Measurements from ENCODE around the gene LMF1. TPM values are rescaled to one million over a fixed set of nuclear protein-coding genes. Genes with fewer than 3 reads are reported as not detected.
A peak's percentile ranks its signal among the peaks of the same experiment; 100 is the strongest.

LMF1 gene
- total RNA-seq, 2 donors from 2014 or later: 15.8 to 20.1 TPM

- WGBS, 2 donors: 79 to 91% methylated on average over 3 to 7 of the region's 7 CpGs
- ATAC-seq (no peak), DNase-seq (no peak)
- intact Hi-C loops (cut with DNase I): no loop called here
- Histone ChIP-seq H3K4me1 (no peaks in the 10 kb centered on the region), H3K36me3 (replicated peaks in 1 of 2; ENCODE audit: insufficient read depth in 1 of 2, low read depth in 2 of 2) (peaks cover 0 to 3% of the 10 kb centered on the region in 2 donors), H3K9me3 (peaks cover 0 to 10% (median 0%) of the 10 kb centered on the region in 3 donors), H3K4me3 (no peak overlapping the region), H3K27me3 (no peaks in the 10 kb centered on the region), H3K27ac (no peak overlapping the region)
- TF ChIP-seq CTCF (IDR thresholded peaks at IDR 0.05) (no peak), POLR2A (IDR thresholded peaks at IDR 0.05) (no peak)
These were observed 88.5 kb downstream of the LMF1 start for GRCh38 chr16:882256-882655.

DNA sequence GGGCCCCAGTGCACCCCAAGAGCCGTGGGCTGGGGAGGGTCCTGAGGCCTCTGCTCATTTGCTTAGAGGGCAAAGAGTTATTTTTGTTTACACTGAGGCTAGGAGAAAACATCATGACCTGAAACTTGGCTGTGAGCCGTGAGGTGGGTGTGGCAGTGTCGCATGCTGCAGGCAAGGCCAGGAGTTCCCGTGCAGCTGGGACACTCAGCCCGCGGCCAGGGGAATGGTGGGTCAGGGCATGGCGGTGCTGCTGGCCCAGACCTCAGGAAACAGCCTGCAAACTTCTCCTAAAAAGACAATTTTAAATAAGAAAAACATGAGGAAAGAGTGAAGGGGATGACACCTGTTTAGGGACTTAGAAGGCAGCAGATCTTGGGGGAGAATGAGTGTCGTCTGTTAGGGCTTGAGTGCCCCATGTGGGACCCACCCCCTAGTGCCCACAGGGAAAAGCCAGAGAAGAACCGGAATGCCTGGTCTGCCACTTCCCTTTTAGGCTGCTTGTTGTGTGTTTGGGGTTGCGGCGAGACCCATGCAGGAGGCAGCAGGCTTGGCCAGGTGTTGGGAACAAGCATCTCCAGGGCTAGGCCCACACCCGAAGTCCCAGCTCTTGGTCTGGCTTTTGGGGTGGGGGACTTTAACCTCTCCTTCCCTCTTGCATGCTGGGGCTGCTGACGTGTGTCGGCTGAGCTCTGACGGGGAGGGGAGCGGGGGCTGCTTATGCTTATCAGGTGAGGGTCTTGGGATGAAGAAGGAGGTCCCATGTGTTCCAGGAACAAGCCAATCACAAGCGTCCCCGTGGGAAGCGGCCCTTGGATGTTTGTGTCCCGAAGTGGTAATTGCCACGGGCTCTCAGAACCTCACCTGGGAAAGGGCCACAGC lies 89.3 kb downstream of the LMF1 start:
- H3K36me3 ChIP-seq (replicated peaks in 1 of 2; ENCODE audit: insufficient read depth in 1 of 2, low read depth in 2 of 2): peaks cover 0 to 3% of the 10 kb centered on the region in 2 donors
- TF ChIP-seq CTCF (IDR thresholded peaks at IDR 0.05): no peak
- no peak for TF ChIP-seq POLR2A (IDR thresholded peaks at IDR 0.05)
- 85 to 86% methylated on average over 18 to 21 of the region's 21 CpGs for WGBS, 2 donors
- H3K4me1 ChIP-seq: no peaks in the 10 kb centered on the region
- no peak overlapping the region for H3K4me3 ChIP-seq
- no peak overlapping the region for H3K27ac ChIP-seq
- DNase-seq (no peak), ATAC-seq (no peak)
- intact Hi-C loops (cut with DNase I): no loop called here
- H3K27me3 ChIP-seq: no peaks in the 10 kb centered on the region
- peaks cover 0 to 10% (median 0%) of the 10 kb centered on the region in 3 donors for H3K9me3 ChIP-seq

- TF ChIP-seq POLR2A (IDR thresholded peaks at IDR 0.05) (no peak), CTCF (IDR thresholded peaks at IDR 0.05) (no peak)
- peaks cover 0 to 3% of the 10 kb centered on the region in 2 donors for H3K36me3 ChIP-seq (replicated peaks in 1 of 2; ENCODE audit: insufficient read depth in 1 of 2, low read depth in 2 of 2)
- DNase-seq: peak in 1 of 4 donors; percentile 4
- H3K27me3 ChIP-seq: no peaks in the 10 kb centered on the region
- no peak overlapping the region for H3K4me3 ChIP-seq
- no peak for ATAC-seq
- H3K9me3 ChIP-seq: peaks cover 0 to 10% (median 0%) of the 10 kb centered on the region in 3 donors
- WGBS, 2 donors: 95 to 96% methylated on average over 12 to 23 of the region's 23 CpGs
- H3K4me1 ChIP-seq: no peaks in the 10 kb centered on the region
- H3K27ac ChIP-seq: no peak overlapping the region
- intact Hi-C loops (cut with DNase I): no loop called here
These were observed 90.2 kb downstream of the LMF1 start for GRCh38 chr16:880471-881171.

DNA sequence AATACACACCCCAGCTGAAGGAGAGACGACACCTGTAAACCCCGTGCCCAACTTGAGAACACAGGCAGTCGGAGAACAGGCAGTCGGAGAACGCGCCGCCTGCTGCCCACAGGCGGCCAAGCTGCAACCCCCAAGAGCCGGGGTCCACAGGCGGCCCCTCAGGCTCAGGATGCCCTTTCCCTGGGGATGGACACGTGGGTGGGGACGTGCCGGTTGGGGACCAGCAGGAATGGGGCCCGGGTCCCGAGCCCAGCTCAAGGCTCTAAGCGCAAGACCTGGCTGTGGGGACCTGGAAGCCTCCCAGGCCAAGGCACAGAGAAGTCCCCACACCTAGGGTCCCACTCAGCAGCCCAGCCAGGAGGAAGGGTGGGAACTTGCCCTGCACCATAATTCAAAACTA lies 90.8 kb downstream of the LMF1 start:
- H3K9me3 ChIP-seq: peaks cover 0 to 10% (median 0%) of the 10 kb centered on the region in 3 donors
- ATAC-seq: no peak
- H3K4me3 ChIP-seq: no peak overlapping the region
- intact Hi-C loops (cut with DNase I): no loop called here
- H3K4me1 ChIP-seq: no peaks in the 10 kb centered on the region
- TF ChIP-seq CTCF (IDR thresholded peaks at IDR 0.05) (no peak), POLR2A (IDR thresholded peaks at IDR 0.05) (no peak)
- 96 to 98% methylated on average over 8 to 13 of the region's 16 CpGs for WGBS, 2 donors
- H3K27me3 ChIP-seq: no peaks in the 10 kb centered on the region
- peak in 1 of 4 donors; percentile 6 for DNase-seq
- H3K36me3 ChIP-seq (replicated peaks in 1 of 2; ENCODE audit: insufficient read depth in 1 of 2, low read depth in 2 of 2): peaks cover 0 to 3% of the 10 kb centered on the region in 2 donors
- no peak overlapping the region for H3K27ac ChIP-seq
